HT-29 (cell line): ENCODE results near the gene NEDD4L. TPM values are rescaled to one million over a fixed set of nuclear protein-coding genes. Genes with fewer than 3 reads are reported as not detected.
"Not testable (repeated sequence)": the region's sequence is repeated elsewhere in the genome, so short reads cannot be mapped to it uniquely, and the experiment has no call there.

ENCODE experiments used
- DNase-seq: peaks from one replicate; pipeline ENCODE4 v3.0.0-alpha.2; 2015; ENCODE audit warnings: low spot score
- total RNA-seq: library from RNA; depleted of rRNA; stranded (reverse); fragments of >200 nt; shearing (Covaris generic); gene quantifications from 2 replicates; pipeline ENCODE4 v1.2.3, GENCODE V29; 2014

The NEDD4L gene
- total RNA-seq, 1 experiment from 2014 or later, result 83.9 TPM

- no peak for DNase-seq
Measured at GRCh38 chr18:58152216-58152615, 108.2 kb downstream of the NEDD4L start.

- no peak for DNase-seq
Measured at GRCh38 chr18:58152891-58153290, 108.9 kb downstream of the NEDD4L start.

- DNase-seq, result no peak
Measured at GRCh38 chr18:58156516-58156915, 112.5 kb downstream of the NEDD4L start.

GRCh38 chr18:58157237-58157636, 113.2 kb downstream of the NEDD4L start:
- no peak for DNase-seq

GRCh38 chr18:58158008-58158407, 114.0 kb downstream of the NEDD4L start:
- no peak for DNase-seq

- no peak for DNase-seq
Measured at GRCh38 chr18:58158459-58158858, 114.4 kb downstream of the NEDD4L start.

GRCh38 chr18:58161659-58162058, 117.6 kb downstream of the NEDD4L start:
- peak; percentile 52 for DNase-seq

GRCh38 chr18:58162127-58162526, 118.1 kb downstream of the NEDD4L start:
- no peak for DNase-seq

GRCh38 chr18:58163004-58163590, 119.1 kb downstream of the NEDD4L start:
- DNase-seq, result no peak

GRCh38 chr18:58166278-58166844, 122.3 kb downstream of the NEDD4L start:
- no peak for DNase-seq

- DNase-seq, result no peak
Measured at GRCh38 chr18:58167073-58167472, 123.0 kb downstream of the NEDD4L start.

- no peak for DNase-seq
Measured at GRCh38 chr18:58168221-58168620, 124.2 kb downstream of the NEDD4L start.

- no peak for DNase-seq
Measured at GRCh38 chr18:58168993-58169392, 125.0 kb downstream of the NEDD4L start.

GRCh38 chr18:58169472-58169871, 125.4 kb downstream of the NEDD4L start:
- DNase-seq, result no peak

GRCh38 chr18:58170036-58170435, 126.0 kb downstream of the NEDD4L start:
- not testable (repeated sequence) for DNase-seq

- DNase-seq, result no peak
Measured at GRCh38 chr18:58172031-58172430, 128.0 kb downstream of the NEDD4L start.

GRCh38 chr18:58174285-58174684, 130.3 kb downstream of the NEDD4L start:
- DNase-seq, result no peak

GRCh38 chr18:58175122-58175785, 131.2 kb downstream of the NEDD4L start:
- no peak for DNase-seq

- no peak for DNase-seq
Measured at GRCh38 chr18:58175786-58176176, 131.8 kb downstream of the NEDD4L start.

- DNase-seq, result peak; percentile 45
Measured at GRCh38 chr18:58177004-58177717, 133.1 kb downstream of the NEDD4L start.

- DNase-seq, result no peak
Measured at GRCh38 chr18:58177896-58178470, 134.0 kb downstream of the NEDD4L start.

- DNase-seq, result no peak
Measured at GRCh38 chr18:58178511-58178910, 134.5 kb downstream of the NEDD4L start.
